CD4-positive, alpha-beta T cell treated with Interleukin-21 for 1 hour (primary cell): Measurements from ENCODE around the gene GABRB1.
"Not testable (repeated sequence)": the region's sequence is repeated elsewhere in the genome, so short reads cannot be mapped to it uniquely, and the experiment has no call there.

Experiments used
- DNase-seq: peaks from one replicate; pipeline ENCODE4 v3.0.0-alpha.2; 2020

Gene GABRB1

DNA sequence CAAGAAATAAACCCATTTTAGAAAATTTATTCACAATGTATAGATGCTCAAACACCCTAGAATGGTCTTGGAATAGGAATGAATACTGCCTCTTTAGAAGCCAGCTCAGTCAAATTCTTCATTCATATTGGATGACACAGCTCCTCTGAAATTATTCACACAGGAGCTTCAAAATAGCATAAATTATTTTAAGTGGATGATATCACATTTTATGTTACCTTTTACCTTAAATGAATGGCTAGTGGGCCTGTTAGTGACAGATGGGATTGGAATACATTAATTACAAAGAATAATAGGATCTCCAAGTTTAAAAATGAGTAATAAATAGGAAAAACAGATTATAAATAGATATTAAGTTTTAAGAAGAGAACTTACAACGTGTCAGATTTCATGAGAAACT lies 184.4 kb downstream of the GABRB1 start:
- no peak for DNase-seq

DNA sequence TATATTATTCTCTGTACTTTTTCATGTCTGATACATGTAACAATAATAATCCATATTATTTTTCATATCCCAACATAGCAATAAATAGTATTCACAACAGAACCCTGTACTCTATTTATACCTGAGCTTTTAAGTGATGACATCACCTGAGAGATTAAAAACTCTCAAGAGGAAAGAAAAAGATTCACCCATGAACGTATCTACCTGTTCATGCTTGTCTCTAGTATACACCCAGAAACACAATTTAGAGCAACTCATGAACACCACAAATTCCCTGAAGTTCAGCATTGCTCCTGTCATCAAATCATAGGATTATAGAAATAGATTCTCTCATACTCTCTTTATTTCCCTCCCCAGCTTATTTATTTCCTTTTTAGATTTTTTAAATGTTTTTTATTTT lies 185.9 kb downstream of the GABRB1 start:
- no peak for DNase-seq

DNA sequence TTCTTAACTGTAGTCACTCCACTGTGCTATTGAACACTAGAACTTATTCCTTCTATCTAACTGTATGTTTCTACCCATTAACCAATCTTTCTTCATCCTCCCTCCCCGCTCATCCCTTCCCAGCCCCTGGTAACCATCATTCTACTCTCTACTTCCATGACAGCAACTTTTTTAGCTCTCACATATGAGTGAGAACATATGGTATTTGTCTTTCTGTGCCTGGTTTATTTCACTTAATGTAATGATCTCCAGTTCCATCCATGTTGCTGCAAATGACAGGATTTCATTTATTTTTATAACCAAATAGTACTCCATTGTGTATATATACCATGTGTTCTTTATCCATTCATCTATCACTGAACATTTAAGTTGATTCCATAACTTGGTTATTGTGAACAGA lies 186.5 kb downstream of the GABRB1 start:
- no peak for DNase-seq

DNA sequence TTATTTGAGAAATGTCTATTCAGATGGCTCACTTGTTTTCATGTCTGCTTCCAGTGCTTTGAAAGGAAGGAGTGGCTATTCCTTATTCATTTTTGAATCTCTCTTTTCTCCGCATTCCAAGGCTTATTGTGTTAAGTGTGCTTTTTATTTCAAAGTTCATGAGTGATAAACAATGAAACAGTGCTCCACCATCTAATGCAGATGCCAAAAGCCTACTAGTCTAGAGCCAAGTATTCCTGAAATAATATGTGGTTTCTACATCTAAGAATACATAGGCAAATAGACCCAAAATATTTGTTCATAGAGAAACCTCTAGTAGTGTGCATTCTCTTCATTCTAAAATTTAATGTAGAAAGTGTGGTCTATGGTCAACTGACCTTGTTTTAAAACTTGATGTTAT lies 187.3 kb downstream of the GABRB1 start:
- no peak for DNase-seq

DNA sequence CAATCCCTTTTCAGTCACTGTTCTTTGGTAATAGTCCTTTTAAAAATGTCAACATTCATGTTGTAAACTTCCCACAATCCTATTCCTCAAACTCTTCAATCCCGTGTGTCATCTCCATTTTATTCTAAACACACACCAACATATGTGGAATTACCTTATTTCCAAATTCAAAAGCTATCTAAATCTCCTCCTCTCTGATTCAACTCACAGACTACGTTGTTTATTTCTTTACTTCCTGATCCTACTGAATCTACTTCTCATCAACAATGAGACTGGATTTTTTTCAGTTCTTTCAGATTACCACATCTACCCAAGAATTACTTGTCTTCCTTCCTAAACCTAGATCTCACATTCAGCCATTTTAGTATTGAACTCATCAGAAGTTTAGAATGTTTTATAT lies 188.2 kb downstream of the GABRB1 start:
- DNase-seq, result no peak

DNA sequence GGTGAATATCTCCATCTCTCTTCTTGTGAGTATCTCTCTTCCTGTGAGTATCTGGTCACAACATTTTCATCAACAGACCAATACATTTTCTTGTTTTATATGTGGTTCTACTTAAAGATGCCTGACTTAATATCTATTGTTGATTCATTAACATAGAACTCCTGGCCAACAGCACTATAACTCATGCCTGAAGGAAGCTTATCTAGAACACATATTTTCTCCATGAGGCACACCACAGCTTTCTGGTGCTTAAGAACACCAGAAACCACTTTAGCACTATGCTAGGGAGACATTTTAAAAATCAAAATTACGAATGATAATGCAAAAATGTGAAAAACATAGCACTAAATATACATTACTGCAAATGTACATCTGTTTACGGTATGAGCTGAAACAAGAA lies 190.4 kb downstream of the GABRB1 start:
- DNase-seq, result no peak

DNA sequence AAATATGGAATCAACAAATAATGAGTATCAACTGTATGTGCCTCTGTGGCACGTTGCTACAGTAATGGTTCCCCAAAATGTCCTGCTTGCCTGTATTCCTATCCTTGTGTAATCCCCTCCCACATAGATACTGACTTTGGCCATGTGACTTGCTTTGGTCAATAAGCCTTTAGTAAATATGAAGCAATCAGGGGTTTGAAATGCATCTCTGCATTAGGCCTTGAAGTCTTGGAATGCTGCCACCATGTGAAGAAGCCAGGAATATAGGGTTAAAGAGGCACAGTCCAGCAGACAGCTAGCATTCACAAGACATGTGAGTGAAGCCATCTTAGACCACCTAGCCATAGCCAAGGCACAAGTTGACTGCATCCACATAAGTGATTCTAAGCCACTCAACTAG lies 190.9 kb downstream of the GABRB1 start:
- DNase-seq, result no peak

DNA sequence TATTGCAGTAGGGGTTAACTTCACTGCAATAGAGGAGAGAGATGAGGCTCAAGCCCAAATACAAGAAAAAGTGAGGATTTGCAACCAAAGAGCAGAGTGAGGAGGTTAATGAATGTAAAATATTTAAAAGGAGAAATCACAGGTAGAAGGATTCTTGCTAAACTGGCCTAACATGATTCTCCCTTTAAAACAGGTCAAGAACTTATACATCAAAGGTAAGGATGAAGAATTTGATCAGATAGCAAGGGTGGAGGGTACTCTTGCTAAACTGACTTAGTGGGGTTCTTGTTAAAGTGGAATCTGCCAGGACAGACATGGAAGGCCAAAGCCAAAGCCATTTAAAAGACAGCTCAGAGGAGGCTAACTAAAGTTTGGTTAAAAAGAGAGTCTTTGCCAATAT lies 193.0 kb downstream of the GABRB1 start:
- no peak for DNase-seq

DNA sequence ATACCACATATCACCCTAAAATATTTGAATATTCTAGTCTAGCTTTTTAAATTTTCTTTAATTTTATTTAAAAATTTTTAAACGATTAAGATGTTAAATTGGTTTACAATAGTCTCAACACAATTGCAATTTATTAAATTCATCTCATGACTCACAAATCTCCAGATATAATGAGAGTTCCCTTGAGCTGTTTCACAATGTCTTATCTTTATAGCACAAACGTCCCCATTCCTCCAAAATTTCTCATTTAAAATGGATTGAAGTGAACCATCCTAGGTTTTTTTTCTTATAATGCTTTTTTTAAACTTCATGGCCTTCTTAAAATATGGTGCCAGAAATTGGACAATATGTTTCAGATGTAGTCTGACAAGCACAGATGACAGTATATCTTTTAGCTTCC lies 204.4 kb downstream of the GABRB1 start:
- no peak for DNase-seq

DNA sequence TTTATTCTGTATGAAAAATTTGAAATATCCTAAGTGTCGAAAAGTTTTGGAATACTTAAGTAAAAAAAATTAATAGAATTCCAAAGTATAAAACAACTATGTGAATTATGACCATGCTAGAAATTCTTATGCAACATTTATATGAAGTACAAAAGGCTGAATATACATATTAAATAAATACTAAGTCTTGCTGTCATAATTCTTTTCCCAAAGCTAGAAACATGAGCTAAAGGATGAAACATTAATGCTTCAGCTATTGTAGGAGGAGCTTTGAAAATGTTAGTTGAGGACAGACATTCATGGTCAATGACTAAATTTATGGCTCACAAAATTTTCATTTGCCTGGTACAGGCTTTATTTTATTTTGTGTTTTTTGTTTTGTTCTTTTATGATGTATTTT lies 207.3 kb downstream of the GABRB1 start:
- DNase-seq, result no peak

DNA sequence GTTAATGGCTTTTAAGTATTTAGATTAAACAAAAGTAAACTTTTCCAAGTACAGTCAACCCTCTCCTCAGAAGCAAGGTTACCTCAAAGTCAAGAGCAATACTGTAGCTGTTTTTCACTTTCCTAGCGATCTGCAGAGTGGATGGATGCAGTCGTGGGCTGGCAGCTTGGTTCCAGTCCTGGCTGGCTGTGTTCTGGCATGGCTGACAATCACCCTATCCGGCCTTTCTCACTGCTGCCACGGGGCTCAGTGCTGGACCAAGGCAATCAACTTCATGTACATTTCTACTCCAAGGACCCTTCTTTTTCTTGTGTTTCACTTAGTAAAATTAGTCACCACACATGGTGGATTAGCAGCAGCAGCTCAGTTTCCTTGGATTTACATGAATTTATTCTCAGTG lies 208.3 kb downstream of the GABRB1 start:
- DNase-seq, result no peak

DNA sequence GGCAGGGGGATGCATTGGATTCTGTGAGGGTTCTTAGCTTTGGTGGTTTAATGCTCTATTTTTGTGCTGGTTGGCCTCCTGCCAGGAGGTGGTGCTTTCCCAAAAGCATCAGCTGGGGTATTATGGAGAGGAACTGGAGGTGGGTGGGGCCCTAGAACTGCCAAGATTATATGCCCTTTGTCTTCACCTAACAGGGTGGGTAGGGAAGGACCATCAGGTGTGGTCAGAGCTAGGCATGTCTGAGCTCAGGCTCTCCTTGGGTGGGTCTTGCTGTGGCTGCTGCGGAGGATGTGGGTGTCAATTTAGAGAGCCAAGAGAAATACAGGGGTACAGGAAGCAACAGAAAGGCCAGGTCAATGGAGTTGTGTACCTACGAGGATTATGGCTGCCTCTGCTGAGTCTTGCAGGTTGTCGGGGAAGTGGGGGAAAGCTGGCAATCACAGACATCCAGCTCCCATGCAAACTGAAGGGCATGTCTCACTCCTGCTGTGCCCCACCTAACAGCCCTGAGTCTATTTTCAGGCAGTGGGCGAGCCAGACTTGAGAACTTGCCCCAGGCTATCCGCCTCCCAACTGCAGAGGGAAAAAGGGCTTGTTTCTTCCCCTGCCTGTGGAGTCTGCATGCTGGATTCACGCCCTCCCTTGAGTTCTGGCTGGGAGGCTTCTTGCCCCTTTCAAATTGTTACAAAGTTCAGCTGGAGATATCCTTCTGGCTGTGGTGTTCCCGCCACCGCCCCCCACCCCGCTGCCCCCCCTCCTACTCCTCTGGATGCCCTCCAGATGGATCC lies 220.2 kb downstream of the GABRB1 start:
- no peak for DNase-seq

DNA sequence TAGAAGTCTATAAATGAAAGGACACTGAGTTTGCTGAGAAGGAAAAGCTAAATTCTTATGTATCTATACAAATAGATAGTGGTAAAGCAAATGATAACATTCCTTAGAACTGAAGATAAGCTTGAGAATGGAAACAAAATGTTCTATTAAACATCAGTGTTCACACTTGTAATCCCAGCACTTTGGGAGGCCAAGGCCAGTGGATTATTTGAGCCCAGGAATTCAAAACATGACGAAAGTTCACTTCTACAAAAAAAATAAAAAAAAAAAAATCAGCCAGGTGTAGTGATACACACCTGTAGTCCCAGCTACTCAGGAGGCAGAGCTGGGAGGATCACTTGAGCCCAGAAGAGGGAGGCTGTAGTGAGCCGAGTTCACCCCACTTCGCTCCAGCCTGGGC lies 232.4 kb downstream of the GABRB1 start:
- DNase-seq, result no peak

DNA sequence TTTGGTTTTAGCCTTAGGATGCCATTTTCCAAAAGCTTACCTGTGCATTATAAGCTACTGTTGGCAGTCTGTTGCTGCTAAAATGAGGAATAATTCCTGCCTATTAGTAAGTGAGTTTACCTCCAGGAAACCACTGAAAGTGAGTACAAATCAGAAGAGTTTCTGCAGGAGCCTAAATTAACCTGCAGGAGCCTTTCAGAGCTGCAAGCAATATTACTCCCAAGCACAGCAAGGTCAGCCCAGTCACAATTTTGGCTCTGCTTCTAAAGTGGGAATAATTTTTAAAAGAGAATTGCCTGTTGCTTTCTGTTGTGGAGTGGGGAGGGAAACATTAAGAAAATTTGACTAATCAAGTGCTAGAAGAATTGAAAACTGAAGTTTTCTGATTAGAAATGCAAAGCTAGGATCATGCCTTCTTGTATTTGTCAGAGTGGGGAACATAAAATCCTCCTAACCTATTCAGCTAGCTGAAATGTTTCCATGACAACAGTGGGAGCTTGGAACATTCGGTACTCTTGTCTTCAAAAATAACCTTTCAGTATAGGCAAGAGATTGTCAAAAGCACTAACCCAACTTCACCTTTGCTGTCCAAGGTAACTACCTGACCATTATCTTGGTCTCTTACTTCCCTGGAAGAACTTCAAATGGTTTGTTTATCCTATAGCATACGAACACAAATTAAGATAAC lies 239.0 kb downstream of the GABRB1 start:
- no peak for DNase-seq

DNA sequence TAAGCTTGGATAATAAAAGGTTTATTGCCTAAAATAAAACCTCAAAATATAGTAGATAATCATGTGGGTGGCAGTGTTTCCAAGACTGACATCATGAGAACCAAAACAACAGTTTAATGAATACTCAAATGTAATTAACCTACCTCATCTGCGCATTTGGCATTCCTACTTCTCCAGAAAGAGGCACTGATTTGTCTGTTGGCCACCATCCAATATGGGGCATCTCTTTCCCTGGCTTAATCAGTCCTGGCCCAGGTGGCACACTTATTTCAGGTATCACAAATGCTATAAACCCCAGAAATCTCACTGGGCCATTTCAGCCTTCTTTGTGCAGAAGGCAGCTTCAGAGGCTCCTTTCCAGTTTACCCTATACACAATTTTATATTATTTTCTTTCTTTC lies 239.9 kb downstream of the GABRB1 start:
- no peak for DNase-seq

DNA sequence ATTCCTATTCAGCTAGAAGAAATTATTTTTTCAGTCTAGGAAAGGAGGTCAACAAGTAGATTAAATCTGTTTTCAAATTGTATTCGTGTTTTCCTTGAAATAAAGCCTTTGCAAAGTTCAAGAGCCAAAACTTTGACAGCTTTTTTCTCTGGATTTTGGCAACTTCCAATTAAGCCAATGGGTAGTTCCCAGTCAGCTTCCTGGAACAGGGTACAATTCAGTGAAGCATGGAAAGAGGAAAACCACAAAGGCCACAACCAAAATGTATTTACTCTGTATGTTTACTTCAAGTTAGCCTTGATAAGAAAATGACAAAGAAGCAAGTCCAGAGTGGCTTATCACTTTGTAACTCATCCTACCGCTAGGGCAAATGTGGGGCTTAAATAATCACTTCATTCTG lies 243.5 kb downstream of the GABRB1 start:
- DNase-seq, result no peak

DNA sequence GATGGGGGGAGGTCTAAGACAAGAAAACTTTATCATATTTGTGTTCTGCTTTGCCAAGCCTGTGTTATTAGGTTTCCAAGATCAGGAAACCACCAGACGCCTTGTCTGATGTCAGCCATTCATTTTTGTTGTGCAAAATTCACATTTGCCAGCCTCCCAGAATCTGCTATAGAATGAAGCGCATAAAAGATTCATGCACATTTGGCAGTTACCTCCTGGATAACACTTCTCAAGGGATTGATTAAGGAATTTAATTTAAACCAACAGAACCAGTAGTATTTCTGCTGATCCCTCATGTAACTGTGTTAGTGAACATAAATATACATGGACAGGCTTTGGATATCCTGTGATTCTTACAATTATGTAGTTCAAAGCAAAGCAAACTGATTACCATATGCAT lies 244.2 kb downstream of the GABRB1 start:
- DNase-seq, result no peak

DNA sequence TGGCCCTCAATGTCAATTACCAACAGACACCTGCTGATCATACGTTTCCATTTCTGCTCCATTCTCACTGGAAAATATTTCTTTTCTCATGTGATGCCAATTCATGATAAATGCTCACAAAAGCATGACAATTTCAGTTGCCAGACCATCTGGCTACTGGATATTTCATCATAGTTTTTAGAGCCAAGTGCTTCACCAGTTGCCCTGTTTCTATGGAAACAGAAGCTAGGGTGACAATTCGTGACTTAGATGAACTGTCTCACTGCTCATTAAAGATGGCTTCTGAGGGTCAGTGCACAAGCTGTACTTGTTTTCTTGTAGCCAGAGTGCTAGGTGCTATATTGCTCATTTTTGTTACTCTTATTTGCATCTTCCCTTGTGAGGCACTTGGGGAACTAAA lies 247.3 kb downstream of the GABRB1 start:
- no peak for DNase-seq

DNA sequence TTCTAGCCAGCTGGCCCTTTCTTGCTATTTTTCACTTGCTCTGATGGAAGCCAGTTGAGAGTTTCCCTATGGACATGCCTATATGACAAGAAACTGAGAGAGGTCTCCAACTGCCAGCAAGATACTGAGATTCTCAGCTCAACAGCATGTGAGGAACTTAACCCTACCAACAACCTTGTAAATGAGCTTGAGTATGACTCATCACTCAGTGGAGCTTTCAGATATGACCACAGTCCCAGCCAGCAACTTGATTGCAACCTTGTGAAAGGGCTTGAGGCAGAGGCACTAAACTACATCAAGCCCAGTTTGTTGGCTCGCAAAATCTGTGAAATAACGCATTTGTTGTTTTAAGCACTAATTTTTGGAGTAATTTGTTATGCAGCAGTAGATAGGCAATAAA lies 256.4 kb downstream of the GABRB1 start:
- DNase-seq, result no peak

DNA sequence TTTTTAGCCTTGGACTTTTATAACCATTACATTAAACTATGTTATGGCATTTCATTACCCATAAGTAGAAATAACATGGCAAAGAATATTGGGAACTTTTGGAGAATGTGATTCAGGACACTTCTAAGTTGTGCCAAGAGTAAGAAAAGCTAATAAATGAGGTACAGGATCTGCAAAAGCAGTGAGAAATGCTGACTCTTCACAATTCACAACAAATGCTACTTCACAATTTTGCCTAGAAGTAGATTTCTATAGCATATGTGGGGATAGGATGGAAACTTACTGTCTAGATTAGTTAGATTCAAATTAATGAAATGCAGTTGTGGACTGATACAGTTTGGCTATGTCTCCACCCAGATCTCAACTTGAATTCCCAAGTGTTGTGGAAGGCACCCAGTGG lies 258.4 kb downstream of the GABRB1 start:
- DNase-seq, result no peak

DNA sequence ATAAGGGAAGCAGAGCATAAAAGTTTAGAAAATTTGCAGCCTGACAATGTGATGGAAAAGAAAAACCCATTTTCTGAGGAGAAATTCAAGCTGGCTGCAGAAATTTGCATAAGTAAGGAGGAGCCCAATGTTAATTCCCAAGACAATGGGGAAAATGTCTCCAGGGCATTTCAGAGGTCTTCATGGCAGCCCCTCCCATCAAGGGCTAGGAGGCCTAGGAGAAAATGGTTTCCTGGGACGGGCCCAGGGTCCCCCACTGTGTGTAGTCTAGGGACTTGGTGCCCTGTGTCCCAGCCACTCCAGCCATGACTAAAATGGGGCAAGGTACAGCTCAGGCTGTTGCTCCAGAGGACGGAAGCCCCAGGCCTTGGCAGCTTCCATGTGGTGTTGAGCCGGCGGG lies 259.5 kb downstream of the GABRB1 start:
- DNase-seq, result not testable (repeated sequence)

DNA sequence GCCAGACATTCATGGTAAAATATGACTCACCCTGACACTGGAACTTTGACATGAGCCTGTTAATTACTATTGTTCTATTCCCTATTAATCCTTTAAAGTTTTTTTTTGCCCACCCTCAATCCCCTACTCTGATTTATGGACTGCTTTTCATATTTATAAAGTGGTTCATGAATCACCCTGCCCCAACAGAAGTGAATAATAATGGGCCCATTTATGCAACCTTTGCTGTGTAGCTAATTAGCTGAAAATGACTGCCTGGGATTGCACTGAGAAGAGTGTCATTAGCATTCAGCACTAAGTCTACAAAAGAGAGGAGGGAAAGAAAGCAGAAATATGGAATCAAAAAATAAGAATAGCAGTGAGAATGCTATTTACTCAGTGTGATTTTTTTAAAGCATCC lies 277.8 kb downstream of the GABRB1 start:
- DNase-seq, result no peak

DNA sequence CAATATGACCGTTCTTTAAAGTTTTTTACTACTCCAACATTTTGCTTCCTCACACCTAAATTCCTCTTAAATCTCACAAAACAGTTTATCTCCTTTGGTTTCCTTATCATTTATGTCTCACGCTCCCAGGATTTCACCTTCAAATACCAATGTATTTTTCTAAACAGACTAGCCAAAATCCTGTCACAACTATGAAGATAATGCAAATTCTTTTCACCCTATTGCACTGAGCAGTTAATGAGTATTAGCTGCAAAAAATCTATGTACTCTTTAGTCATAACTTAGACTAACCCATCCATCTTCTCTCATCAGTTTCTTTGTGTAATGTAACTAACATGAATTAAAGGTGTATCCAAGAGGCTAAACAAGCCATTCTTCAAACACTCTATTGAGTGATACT lies 280.8 kb downstream of the GABRB1 start:
- DNase-seq, result no peak

DNA sequence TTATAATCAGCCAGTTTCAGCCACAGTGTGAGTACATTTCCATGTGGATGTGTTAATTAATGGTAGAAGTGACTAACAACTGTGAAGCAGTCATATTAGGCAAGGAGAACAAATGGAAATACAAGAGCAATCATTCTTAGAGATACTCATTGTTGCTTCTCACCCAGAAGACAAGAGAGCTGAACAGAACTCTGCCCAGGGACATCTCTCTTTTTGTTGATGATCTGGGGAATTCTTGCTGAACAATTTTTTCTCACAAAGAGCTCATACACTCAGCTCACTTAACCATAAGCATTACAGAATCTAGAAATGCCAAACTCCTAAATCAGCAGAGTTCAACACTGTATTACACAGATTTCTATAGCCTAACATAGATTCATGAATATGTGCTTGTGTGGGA lies 282.0 kb downstream of the GABRB1 start:
- DNase-seq, result no peak

DNA sequence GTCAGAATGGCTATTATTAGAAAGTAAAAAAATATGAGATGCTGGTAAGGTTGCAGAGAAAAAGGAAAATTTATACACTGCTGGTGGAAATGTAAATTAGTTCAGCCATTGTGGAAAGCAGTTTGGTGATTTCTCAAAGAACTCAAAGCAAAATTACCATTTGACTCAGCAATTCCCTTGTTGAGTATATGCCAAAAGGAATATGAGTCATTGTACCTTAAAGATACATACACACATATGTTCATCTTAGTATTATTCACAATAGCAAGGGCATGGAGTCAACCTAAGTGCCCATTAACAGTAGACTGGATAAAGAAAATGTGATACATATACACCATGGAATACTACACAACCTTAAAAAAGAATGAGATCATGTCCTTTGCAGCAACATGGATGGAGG lies 284.0 kb downstream of the GABRB1 start:
- no peak for DNase-seq
